Cardiac ventricle fibroblast (primary cell): Measurements from ENCODE around the gene DOLPP1. TPM values are rescaled to one million over a fixed set of nuclear protein-coding genes. Genes with fewer than 3 reads are reported as not detected.

Experiments
- total RNA-seq: library from RNA; depleted of rRNA; stranded (reverse); fragments of >200 nt; gene quantifications from 2 replicates; pipeline ENCODE4 v1.2.3, GENCODE V29; 2015

DOLPP1 gene, protein sequence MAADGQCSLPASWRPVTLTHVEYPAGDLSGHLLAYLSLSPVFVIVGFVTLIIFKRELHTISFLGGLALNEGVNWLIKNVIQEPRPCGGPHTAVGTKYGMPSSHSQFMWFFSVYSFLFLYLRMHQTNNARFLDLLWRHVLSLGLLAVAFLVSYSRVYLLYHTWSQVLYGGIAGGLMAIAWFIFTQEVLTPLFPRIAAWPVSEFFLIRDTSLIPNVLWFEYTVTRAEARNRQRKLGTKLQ
- total RNA-seq, result 8.5 and 10.0 TPM in 2 replicates

DNA sequence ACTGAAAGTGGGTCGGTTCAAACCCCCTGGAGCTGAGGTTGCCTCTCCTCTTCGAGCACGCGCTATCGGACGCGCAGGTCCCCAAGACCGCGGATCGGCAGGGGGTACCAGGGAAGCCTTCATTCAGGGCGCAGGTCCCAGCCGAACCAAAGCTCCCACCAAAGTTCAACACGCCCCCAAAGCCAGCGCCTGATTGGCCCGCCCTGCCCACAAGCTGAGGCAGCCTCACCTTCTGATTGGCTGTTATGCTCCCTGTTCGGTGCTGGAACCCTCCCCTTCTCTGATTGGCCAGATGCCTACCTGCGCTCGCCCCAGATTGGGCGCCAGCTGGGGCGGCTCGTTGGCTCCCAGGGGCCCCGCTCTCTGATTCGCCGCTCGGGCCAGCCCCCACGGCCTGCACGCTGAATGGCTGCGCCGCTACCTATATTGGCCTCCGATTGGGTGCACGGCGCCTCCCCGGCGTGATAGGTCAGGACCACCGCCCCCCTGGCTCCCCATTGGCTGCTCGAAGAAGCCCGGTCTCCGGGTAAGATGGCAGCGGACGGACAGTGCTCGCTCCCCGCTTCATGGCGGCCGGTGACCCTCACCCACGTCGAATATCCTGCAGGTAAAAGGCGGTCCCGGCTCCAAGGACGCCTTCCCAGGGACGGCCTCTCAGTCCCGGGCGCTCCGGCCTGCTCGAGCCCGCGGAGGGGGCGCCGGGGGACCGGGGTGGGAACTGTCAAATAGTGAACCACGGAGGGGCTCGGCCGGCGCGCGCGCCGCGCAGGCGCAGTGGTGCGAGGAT lies at the start of gene DOLPP1:
Gene DOLPP1, plus strand, starts transcription at position 511 of the 787 bp plus-strand sequence. Its CDS starts 21 bp downstream, at position 532.

DNA sequence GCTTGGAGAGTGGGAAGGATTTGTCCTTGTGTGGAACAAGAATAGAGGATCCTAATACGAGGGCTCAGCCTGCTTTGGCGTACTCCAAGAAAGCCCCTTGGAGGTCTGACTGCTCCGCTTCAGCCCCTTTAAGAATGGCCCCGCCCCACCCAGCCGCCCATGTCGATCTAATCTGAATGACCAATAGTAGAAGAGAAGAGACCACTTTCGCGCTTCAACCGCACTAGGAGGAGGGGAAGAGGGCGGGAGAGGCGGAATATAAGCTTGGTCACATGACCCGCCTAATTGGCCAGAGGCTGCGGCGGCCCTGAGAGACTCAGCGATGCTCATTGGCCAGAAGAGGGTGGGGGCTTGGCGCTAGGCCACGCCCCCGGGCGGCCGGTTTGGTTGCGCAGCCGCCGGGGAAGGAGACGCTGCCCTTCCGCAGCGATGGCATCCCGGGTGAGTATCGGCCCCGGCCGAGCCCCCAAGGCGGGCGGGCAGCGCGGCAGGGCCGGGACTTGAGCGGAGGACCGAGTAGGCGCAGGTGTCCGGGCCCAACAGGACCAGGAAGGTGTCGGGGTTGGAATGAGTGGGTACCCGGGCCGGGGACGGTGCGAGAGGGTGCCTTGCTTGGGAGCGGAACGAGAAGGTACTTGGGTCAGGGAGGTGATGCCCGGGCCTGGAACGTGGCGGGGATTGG lies 44.5 kb upstream of the DOLPP1 start, which contains the start of gene MIGA2:
Gene MIGA2, plus strand, starts transcription at position 386 of the 682 bp plus-strand sequence. CDS start 3,969 bp downstream, outside the sequence.

GRCh38 chr9:129110740-129111527 lies 30.0 kb downstream of the DOLPP1 start, which contains the start of the genes CRAT and PTPA:
Gene CRAT, minus strand, starts transcription at chr9:129110793. Its CDS starts 284 bp downstream, at chr9:129110509.
Gene PTPA, plus strand, starts transcription at chr9:129111415. Its CDS starts 186 bp downstream, at chr9:129111601.

Other genes with a start within 250 kb of the DOLPP1 start
- 2.6 and 3.2 TPM in 2 replicates for gene KYAT1, start 199.2 kb upstream of the DOLPP1 start, total RNA-seq
- 30.5 and 31.8 TPM in 2 replicates for gene LRRC8A, start 199.0 kb upstream of the DOLPP1 start, total RNA-seq
- 33.5 and 39.1 TPM in 2 replicates for gene PHYHD1, start 160.1 kb upstream of the DOLPP1 start, total RNA-seq
- 20.7 and 21.4 TPM in 2 replicates for gene DOLK, start 133.5 kb upstream of the DOLPP1 start, total RNA-seq
- gene NUP188, start 133.4 kb upstream of the DOLPP1 start, total RNA-seq, result 32.4 and 53.9 TPM in 2 replicates
- gene SH3GLB2, start 52.8 kb upstream of the DOLPP1 start, total RNA-seq, result 15.3 and 16.7 TPM in 2 replicates
- gene MIGA2, start 44.5 kb upstream of the DOLPP1 start, total RNA-seq, result 14.8 and 23.4 TPM in 2 replicates
- gene CRAT, start 29.7 kb downstream of the DOLPP1 start, total RNA-seq, result 61.3 and 63.0 TPM in 2 replicates
- gene PTPA, start 30.3 kb downstream of the DOLPP1 start, total RNA-seq, result 59.8 and 61.5 TPM in 2 replicates
- gene IER5L, start 97.2 kb downstream of the DOLPP1 start, total RNA-seq, result 71.9 and 97.2 TPM in 2 replicates